Glutamatergic neuron (in vitro differentiated cells): ENCODE data around the gene SATL1. TPM values are rescaled to one million over a fixed set of nuclear protein-coding genes. Genes with fewer than 3 reads are reported as not detected.
"Not testable (repeated sequence)": the region's sequence is repeated elsewhere in the genome, so short reads cannot be mapped to it uniquely, and the experiment has no call there.

ENCODE experiments used
- DNase-seq: peaks from one replicate; pipeline ENCODE4 v3.0.0; 2022
- H3K27ac Mint-ChIP-seq: one replicate; pipeline ENCODE4 v1.8.0; 2020; ENCODE audit warnings: mild to moderate bottlenecking, mixed read lengths, inconsistent platforms; ENCODE audit not compliant: unreplicated experiment
- H3K27me3 Mint-ChIP-seq: one replicate; pipeline ENCODE4 v1.8.0; 2020; ENCODE audit warnings: mild to moderate bottlenecking, moderate library complexity, mixed read lengths, inconsistent platforms; ENCODE audit not compliant: unreplicated experiment
- H3K36me3 Mint-ChIP-seq: one replicate; pipeline ENCODE4 v1.8.0; 2020; ENCODE audit warnings: mild to moderate bottlenecking, mixed read lengths, inconsistent platforms; ENCODE audit not compliant: unreplicated experiment
- H3K4me1 Mint-ChIP-seq: one replicate; pipeline ENCODE4 v1.8.0; 2020; ENCODE audit warnings: mild to moderate bottlenecking, low read depth, mixed read lengths, inconsistent platforms; ENCODE audit not compliant: unreplicated experiment
- H3K4me3 Mint-ChIP-seq: one replicate; pipeline ENCODE4 v1.8.0; 2020; ENCODE audit warnings: mild to moderate bottlenecking, mixed read lengths, inconsistent platforms; ENCODE audit not compliant: unreplicated experiment
- H3K9me3 Mint-ChIP-seq: one replicate; pipeline ENCODE4 v1.8.0; 2020; ENCODE audit warnings: mild to moderate bottlenecking, moderate library complexity, mixed read lengths, inconsistent platforms; ENCODE audit not compliant: unreplicated experiment
- long read RNA-seq: library from polyadenylated mRNA; unstranded; transcript quantifications from one replicate; pipeline ENCODE4 v2.0.0, GENCODE V29; 2020; ENCODE audit not compliant: unreplicated experiment
- total RNA-seq: library from RNA; stranded (reverse); fragmentation: NEBNext Ultra II Directional; extraction: Animal tissue kit (Norgen Biotek cat#: 25700); gene quantifications from one replicate; pipeline ENCODE4 v1.2.1, GENCODE V29; 2021; ENCODE audit not compliant: unreplicated experiment
- TF ChIP-seq, protein P1 (sequence below): fragments of 200-600 bp; sonication (generic); IDR thresholded peaks from one replicate; pipeline ENCODE4 v1.5.0; 2021; ENCODE audit not compliant: partially characterized antibody, unreplicated experiment

Gene SATL1, protein sequence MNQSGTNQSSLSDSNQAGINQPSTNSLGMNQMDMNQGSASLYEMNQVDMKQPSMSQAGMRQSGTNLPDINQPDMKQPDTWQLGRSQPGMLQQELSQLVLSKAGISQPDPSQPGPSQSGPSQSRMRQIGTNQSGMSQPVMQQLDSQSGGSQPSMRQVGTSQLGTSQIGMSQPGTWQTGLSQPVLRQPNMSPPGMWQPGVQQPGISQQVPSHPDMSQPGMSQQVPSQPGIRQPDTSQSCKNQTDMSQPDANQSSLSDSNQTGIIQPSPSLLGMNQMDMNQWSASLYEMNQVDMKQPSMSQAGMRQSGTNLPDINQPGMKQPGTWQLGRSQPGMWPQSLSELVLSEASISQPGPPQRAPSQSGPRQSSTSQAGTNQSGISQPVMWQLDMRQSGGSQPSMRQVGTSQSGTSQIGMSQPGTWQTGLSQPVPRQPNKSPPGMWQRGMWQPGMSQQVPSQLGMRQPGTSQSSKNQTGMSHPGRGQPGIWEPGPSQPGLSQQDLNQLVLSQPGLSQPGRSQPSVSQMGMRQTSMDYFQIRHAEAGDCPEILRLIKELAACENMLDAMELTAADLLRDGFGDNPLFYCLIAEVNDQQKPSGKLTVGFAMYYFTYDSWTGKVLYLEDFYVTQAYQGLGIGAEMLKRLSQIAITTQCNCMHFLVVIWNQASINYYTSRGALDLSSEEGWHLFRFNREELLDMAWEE
- total RNA-seq = not detected
- long read RNA-seq = 0 reads

DNA sequence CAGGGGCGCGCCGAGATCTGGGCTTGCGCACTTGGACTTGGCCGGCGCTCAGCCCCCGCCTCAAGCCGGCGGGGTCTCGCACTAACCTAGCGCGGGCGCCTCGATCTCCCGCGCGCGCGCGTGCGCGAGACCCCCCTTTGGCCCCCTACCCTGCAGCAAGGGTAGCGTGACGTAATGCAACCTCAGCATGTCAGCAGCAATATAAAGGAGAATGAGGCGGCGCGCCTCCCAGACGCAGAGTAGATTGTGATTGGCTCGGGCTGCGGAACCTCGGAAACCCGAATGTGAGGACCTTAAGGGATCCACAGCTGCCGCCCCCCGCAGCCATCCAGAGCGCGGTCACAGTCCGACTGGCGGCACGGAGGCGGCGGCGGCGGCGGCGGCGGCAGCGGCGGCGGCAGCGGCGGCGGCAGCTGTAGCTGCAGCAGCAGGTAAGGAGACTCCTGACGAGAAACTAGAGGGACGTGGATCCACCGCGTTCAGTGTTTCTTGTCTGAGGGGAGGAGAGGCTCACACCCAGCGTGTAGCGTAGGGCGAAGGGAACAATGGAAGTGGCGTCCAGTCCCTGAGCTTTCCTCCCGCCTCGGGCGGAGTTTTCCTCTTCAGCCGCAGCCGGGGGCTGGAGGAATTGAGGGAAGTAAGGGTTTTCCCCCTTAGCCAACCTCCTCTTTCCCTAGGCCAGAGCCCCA is at the start of gene SATL1, which contains the start of gene ZNF711:
SATL1 (minus strand) TSS at position 19 of the 689 bp plus-strand sequence. CDS start 134,811 bp downstream, outside the sequence.
ZNF711 (plus strand) TSS at position 231 of the 689 bp plus-strand sequence. CDS start 3,582 bp downstream, outside the sequence.
- Mint-ChIP-seq H3K27ac (peak within 1 kb of the TSS; percentile 99), H3K4me3 (peak within 1 kb of the TSS; percentile 99), H3K9me3 (peaks cover 9% of the 10 kb centered on the region), H3K36me3 (no peaks in the 10 kb centered on the region), H3K4me1 (no peaks in the 10 kb centered on the region), H3K27me3 (peaks cover 6% of the 10 kb centered on the region)
- TF ChIP-seq, protein P1, sequence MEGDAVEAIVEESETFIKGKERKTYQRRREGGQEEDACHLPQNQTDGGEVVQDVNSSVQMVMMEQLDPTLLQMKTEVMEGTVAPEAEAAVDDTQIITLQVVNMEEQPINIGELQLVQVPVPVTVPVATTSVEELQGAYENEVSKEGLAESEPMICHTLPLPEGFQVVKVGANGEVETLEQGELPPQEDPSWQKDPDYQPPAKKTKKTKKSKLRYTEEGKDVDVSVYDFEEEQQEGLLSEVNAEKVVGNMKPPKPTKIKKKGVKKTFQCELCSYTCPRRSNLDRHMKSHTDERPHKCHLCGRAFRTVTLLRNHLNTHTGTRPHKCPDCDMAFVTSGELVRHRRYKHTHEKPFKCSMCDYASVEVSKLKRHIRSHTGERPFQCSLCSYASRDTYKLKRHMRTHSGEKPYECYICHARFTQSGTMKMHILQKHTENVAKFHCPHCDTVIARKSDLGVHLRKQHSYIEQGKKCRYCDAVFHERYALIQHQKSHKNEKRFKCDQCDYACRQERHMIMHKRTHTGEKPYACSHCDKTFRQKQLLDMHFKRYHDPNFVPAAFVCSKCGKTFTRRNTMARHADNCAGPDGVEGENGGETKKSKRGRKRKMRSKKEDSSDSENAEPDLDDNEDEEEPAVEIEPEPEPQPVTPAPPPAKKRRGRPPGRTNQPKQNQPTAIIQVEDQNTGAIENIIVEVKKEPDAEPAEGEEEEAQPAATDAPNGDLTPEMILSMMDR = no peak
- peak; percentile 79 for DNase-seq

GRCh38 chrX:85288992-85289723 is 45.6 kb upstream of the SATL1 start:
- H3K4me1 Mint-ChIP-seq = no peaks in the 10 kb centered on the region
- H3K27ac Mint-ChIP-seq = no peak overlapping the region
- H3K4me3 Mint-ChIP-seq = no peak overlapping the region
- no peaks in the 10 kb centered on the region for H3K36me3 Mint-ChIP-seq
- TF ChIP-seq, protein P1 = no peak
- no peak for DNase-seq
- peaks cover 3% of the 10 kb centered on the region for H3K27me3 Mint-ChIP-seq
- H3K9me3 Mint-ChIP-seq = no peaks in the 10 kb centered on the region

DNA sequence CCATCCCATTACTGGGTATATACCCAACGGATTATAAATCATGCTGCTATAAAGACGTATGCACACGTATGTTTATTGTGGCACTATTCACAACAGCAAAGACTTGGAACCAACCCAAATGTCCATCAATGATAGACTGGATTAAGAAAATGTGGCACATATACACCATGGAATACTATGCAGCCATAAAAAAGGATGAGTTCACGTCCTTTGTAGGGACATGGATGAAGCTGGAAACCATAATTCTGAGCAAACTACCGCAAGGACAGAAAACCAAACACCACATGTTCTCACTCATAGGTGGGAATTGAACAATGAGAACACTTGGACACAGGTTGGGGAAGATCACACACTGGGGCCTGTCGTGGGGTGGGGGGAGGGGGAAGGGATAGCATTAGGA is 41.7 kb upstream of the SATL1 start:
- H3K9me3 Mint-ChIP-seq = not testable (repeated sequence)

DNA sequence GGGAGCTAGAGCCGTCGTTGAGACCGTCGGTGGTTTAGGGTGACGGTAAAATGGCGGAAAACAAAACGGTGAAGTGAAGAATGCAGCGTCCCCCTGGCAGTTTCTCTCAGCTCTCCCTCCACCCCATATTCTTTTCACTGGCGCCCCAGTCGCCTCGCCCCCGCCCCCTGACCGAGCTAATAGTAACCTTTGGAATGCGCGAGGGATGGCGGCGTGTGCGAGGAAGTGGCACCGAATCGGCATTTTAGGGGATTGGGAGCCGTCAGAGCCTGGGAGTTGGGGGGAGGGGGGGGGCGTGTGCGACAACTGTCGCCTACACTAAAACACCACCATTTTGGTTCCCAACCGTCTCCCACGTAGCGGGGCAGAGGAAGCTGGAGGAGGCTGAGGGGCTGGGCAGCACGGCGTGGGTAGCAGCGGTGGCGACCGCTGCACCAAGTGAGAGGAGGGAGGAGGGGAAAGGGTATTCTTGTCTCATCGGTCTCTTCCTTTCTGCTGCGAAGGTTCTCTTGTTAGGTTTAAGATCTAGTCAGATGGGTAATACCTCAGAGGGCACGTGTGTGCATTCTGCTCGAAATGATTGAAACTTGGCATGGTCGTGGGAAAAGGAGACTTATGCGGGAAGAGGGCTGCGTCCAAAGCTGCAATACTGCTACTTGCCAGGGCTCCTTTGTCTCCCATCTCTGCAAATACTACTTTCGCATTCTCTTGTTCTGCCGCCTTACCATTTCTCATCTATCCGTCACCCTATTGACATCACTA is 1.1 kb upstream of the SATL1 start:
- Mint-ChIP-seq H3K9me3 (peaks cover 9% of the 10 kb centered on the region), H3K4me3 (peak overlapping the region; percentile 99), H3K4me1 (no peaks in the 10 kb centered on the region), H3K36me3 (no peaks in the 10 kb centered on the region), H3K27ac (peak overlapping the region; percentile 99), H3K27me3 (peaks cover 6% of the 10 kb centered on the region)
- TF ChIP-seq, protein P1 = no peak
- peak; percentile 28 for DNase-seq

More for the DNA sequence above, 41.7 kb upstream of the SATL1 start:
- H3K36me3 Mint-ChIP-seq, H3K4me3 Mint-ChIP-seq, DNase-seq, H3K27ac Mint-ChIP-seq, H3K4me1 Mint-ChIP-seq, H3K27me3 Mint-ChIP-seq: not testable (repeated sequence)
